HCT116 (cell line): ENCODE results near the gene BRIP1. TPM values are rescaled to one million over a fixed set of nuclear protein-coding genes. Genes with fewer than 3 reads are reported as not detected.

Experiments
- ATAC-seq: fragments of 200-7000 bp; cut with Tn5 transposase; 2 replicates; pipeline ENCODE4 v1.9.1; 2020; ENCODE audit warnings: mild to moderate bottlenecking, moderate library complexity
- Bru-seq: library from RNA; stranded (reverse); fragments of 400-500 nt; gene quantifications from one replicate; lab custom pipeline; 2021; lab: Mats Ljungman, UMichigan
- BruChase-seq, 2 experiments: library from RNA; stranded (reverse); fragments of 400-500 nt; gene quantifications; one replicate each; lab custom pipeline; 2021; lab: Mats Ljungman, UMichigan
- BruUV-seq: library from RNA; stranded (reverse); fragments of 400-500 nt; replicated peaks from 2 replicates; lab custom pipeline; 2021; lab: Mats Ljungman, UMichigan
- CTCF ChIA-PET: fragments of 300-600 bp; sonication (Branson Sonifier 250); formaldehyde crosslinking; loops from one replicate; lab custom pipeline; 2021; ENCODE audit warnings: antibody characterized with exemption; lab: Charles Lee
- POLR2A ChIA-PET: fragments of 300-600, 350-600 bp; sonication (Branson Sonifier 250); formaldehyde crosslinking; loops from one replicate; lab custom pipeline; 2021; ENCODE audit warnings: antibody characterized with exemption; lab: Charles Lee
- RAD21 ChIA-PET, 2 experiments: fragments of 300-600 bp; sonication (Branson Sonifier 250); formaldehyde crosslinking; loops; one replicate each; lab custom pipeline; 2023; ENCODE audit warnings: low total read pairs in 2 of 2; ENCODE audit not compliant: uncharacterized antibody in 2 of 2, unreplicated experiment in 2 of 2, low non-redundant PET in 1 of 2; lab: Charles Lee
- DNase-seq: peaks from one replicate; pipeline ENCODE4 v3.0.0-alpha.2; 2010; ENCODE audit warnings: low read depth, low spot score
- H2AFZ ChIP-seq: fragments of 200-600 bp; shearing (Covaris generic), sonication (generic); 2 replicates; pipeline ENCODE4 v1.6.1; 2017; ENCODE audit warnings: low read depth, mixed run types, mixed read lengths, antibody characterized with exemption, low read length; ENCODE audit not compliant: poor library complexity, severe bottlenecking
- H3K27ac ChIP-seq: 2 replicates; pipeline ENCODE4 v1.5.1; 2012; ENCODE audit warnings: low read depth, low read length
- H3K27me3 ChIP-seq: fragments of 200-600 bp; sonication (generic); 2 replicates; pipeline ENCODE4 v1.6.1; 2016; ENCODE audit warnings: mixed run types, low read length, mixed read lengths; ENCODE audit not compliant: insufficient read depth
- H3K36me3 ChIP-seq, 2 experiments: fragments of 200-500 bp in 1 of 2; fragments of 200-600 bp in 1 of 2; sonication (Bioruptor generic) in 1 of 2; sonication (generic) in 1 of 2; 2 replicates each; pipeline versions ENCODE4 v1.5.1 to v1.6.1; 2014 to 2016; ENCODE audit warnings: low read length in 2 of 2, inconsistent platforms in 1 of 2, mixed read lengths in 1 of 2, mixed run types in 1 of 2; ENCODE audit not compliant: insufficient read depth in 2 of 2, control insufficient read depth in 1 of 2
- H3K4me1 ChIP-seq, 2 experiments: fragments of 200-600 bp in 1 of 2; sonication (generic) in 1 of 2; 2 replicates each; pipeline versions ENCODE4 v1.5.1 to v1.6.1; 2012 to 2017; ENCODE audit warnings: low read length in 2 of 2, inconsistent platforms in 1 of 2, mild to moderate bottlenecking in 1 of 2, mixed read lengths in 1 of 2, mixed run types in 1 of 2, moderate library complexity in 1 of 2; ENCODE audit not compliant: insufficient read depth in 2 of 2, control insufficient read depth in 1 of 2
- H3K4me2 ChIP-seq: fragments of 200-600 bp; sonication (generic); 2 replicates; pipeline ENCODE4 v1.6.1; 2017; ENCODE audit warnings: mixed run types, low read length, mixed read lengths
- H3K4me3 ChIP-seq, 2 experiments: fragments of 200-600 bp in 1 of 2; sonication (generic) in 1 of 2; replicated peaks in 1 of 2; 2 replicates each; pipeline ENCODE4 v1.5.1; 2011 to 2016; ENCODE audit warnings: low read length in 2 of 2, control low read depth in 1 of 2, low read depth in 1 of 2, mild to moderate bottlenecking in 1 of 2, mixed read lengths in 1 of 2, mixed run types in 1 of 2
- H3K79me2 ChIP-seq: fragments of 200-600 bp; sonication (generic); 2 replicates; pipeline ENCODE4 v1.6.1; 2017; ENCODE audit warnings: mild to moderate bottlenecking, mixed run types, low read length, moderate library complexity, mixed read lengths; ENCODE audit not compliant: insufficient read depth
- H3K9ac ChIP-seq: fragments of 200-600 bp; sonication (generic); 2 replicates; pipeline ENCODE4 v1.6.1; 2016; ENCODE audit warnings: low read length, mixed read lengths
- H3K9me2 ChIP-seq: fragments of 200-600 bp; sonication (generic), shearing (Covaris generic); 2 replicates; pipeline ENCODE4 v1.6.1; 2017; ENCODE audit warnings: mixed run types, mild to moderate bottlenecking, moderate library complexity; ENCODE audit not compliant: insufficient read depth
- H3K9me3 ChIP-seq, 2 experiments: fragments of 200-500 bp in 1 of 2; fragments of 200-600 bp in 1 of 2; sonication (Bioruptor generic) in 1 of 2; sonication (generic) in 1 of 2; 2 replicates each; pipeline ENCODE4 v1.6.1; 2014 to 2017; ENCODE audit warnings: low read length in 2 of 2, mixed read lengths in 2 of 2, inconsistent platforms in 1 of 2, low read depth in 1 of 2, mild to moderate bottlenecking in 1 of 2, mixed run types in 1 of 2, moderate library complexity in 1 of 2; ENCODE audit not compliant: control insufficient read depth in 1 of 2, insufficient read depth in 1 of 2
- H4K20me1 ChIP-seq: fragments of 200-600 bp; sonication (generic), shearing (Covaris generic); 2 replicates; pipeline ENCODE4 v1.6.1; 2017; ENCODE audit warnings: mixed run types, mild to moderate bottlenecking, moderate library complexity; ENCODE audit not compliant: insufficient read depth
- CBX3 ChIP-seq: IDR thresholded peaks from 2 replicates; pipeline ENCODE4 v1.6.1; 2012; ENCODE audit warnings: low read depth
- CEBPB ChIP-seq: IDR thresholded peaks from 2 replicates; pipeline ENCODE4 v1.6.1; 2012; ENCODE audit warnings: low read depth
- EGR1 ChIP-seq: IDR thresholded peaks from 2 replicates; pipeline ENCODE4 v1.6.1; 2012; ENCODE audit warnings: low read depth
- ELF1 ChIP-seq: IDR thresholded peaks from 2 replicates; pipeline ENCODE4 v1.6.1; 2012; ENCODE audit warnings: low read depth, borderline replicate concordance
- EZH2 ChIP-seq: fragments of 200-600 bp; sonication (generic); IDR thresholded peaks from 2 replicates; pipeline ENCODE4 v1.6.1; 2017; ENCODE audit warnings: antibody characterized with exemption, mixed run types
- EZH2phosphoT487 ChIP-seq: fragments of 200-600 bp; IDR thresholded peaks from 2 replicates; pipeline ENCODE4 v1.6.1; 2018; ENCODE audit warnings: antibody characterized with exemption, borderline replicate concordance
- FOSL1 ChIP-seq: IDR thresholded peaks from 2 replicates; pipeline ENCODE4 v1.6.1; 2012; ENCODE audit warnings: low read depth
- JUND ChIP-seq: IDR thresholded peaks from 2 replicates; pipeline ENCODE4 v1.6.1; 2012
- MAX ChIP-seq: IDR thresholded peaks from 2 replicates; pipeline ENCODE4 v1.6.1; 2012
- POLR2AphosphoS5 ChIP-seq: IDR thresholded peaks from 2 replicates; pipeline ENCODE4 v1.6.1; 2011; ENCODE audit warnings: mild to moderate bottlenecking, low read depth, low read length, moderate library complexity
- RAD21 ChIP-seq: IDR thresholded peaks from 2 replicates; pipeline ENCODE4 v1.6.1; 2012; ENCODE audit warnings: low read depth, mild to moderate bottlenecking
- SIN3A ChIP-seq: IDR thresholded peaks from 2 replicates; pipeline ENCODE4 v1.6.1; 2012; ENCODE audit warnings: low read depth
- SP1 ChIP-seq: IDR thresholded peaks from 2 replicates; pipeline ENCODE4 v1.6.1; 2012; ENCODE audit warnings: low read depth
- SRF ChIP-seq: IDR thresholded peaks from 2 replicates; pipeline ENCODE4 v1.6.1; 2012; ENCODE audit warnings: low read depth
- TCF7L2 ChIP-seq: IDR thresholded peaks from 2 replicates; pipeline ENCODE4 v1.7.0; 2011; ENCODE audit warnings: borderline replicate concordance, inconsistent platforms; ENCODE audit not compliant: insufficient read depth, insufficient read length; ENCODE audit errors: extremely low read depth
- YY1 ChIP-seq: IDR thresholded peaks from 2 replicates; pipeline ENCODE4 v1.6.1; 2011; ENCODE audit warnings: low read length, low read depth, moderate library complexity, mild to moderate bottlenecking; ENCODE audit not compliant: insufficient replicate concordance; ENCODE audit errors: extremely low read depth
- ZBTB33 ChIP-seq: IDR thresholded peaks from 2 replicates; pipeline ENCODE4 v1.6.1; 2011; ENCODE audit warnings: mild to moderate bottlenecking, low read length, moderate library complexity; ENCODE audit not compliant: insufficient replicate concordance; ENCODE audit errors: extremely low read depth
- ZFX ChIP-seq: fragments of 450-650 bp; IDR thresholded peaks from 2 replicates; pipeline ENCODE4 v1.6.1; 2017
- ZNF274 ChIP-seq: fragments of 200-500 bp; sonication (Bioruptor generic); IDR thresholded peaks from 2 replicates; pipeline ENCODE4 v1.6.1; 2014; ENCODE audit warnings: mild to moderate bottlenecking, low read depth, low read length, inconsistent platforms
- intact Hi-C: fragments of 100-400 bp; cut with micrococcal nuclease; formaldehyde crosslinking; loops from 2 replicates; pipeline ENCODE4 v1.10.0; 2022
- long read RNA-seq: library from polyadenylated mRNA; unstranded; transcript quantifications from one replicate; pipeline ENCODE4 v2.0.0, GENCODE V29; 2021; ENCODE audit not compliant: unreplicated experiment
- polyA plus RNA-seq: library from polyadenylated mRNA; unstranded; fragments of >200 nt; gene quantifications from 2 replicates; pipeline ENCODE4 v1.2.1, GENCODE V29; 2012; ENCODE audit warnings: missing spikeins
- total RNA-seq: library from RNA; stranded (reverse); gene quantifications from one replicate; pipeline ENCODE4 v1.2.1, GENCODE V29; 2021; ENCODE audit not compliant: unreplicated experiment
- TF ChIP-seq, protein P1 (sequence below): IDR thresholded peaks from 2 replicates; pipeline ENCODE4 v1.6.1; 2012
- TF ChIP-seq, protein P2 (sequence below), 3 experiments: fragments of 200-600 bp in 1 of 3; sonication (generic) in 1 of 3; IDR thresholded peaks in 2 of 3; conservative IDR thresholded peaks in 1 of 3; 2 replicates each; pipeline ENCODE4 v1.5.1; 2012 to 2017; ENCODE audit warnings: low read depth in 2 of 3, low read length in 2 of 3, antibody characterized with exemption in 1 of 3, borderline replicate concordance in 1 of 3, control low read depth in 1 of 3, mild to moderate bottlenecking in 1 of 3, mixed read lengths in 1 of 3, mixed run types in 1 of 3, moderate library complexity in 1 of 3; ENCODE audit not compliant: insufficient read depth in 1 of 3

Gene BRIP1
- total RNA-seq (22.2 TPM), Bru-seq, nascent RNA (percentile 78 among the genes with signal in this experiment), BruChase-seq, experiment 1, labeled RNA remaining after a 6-hour chase (percentile 58 among the genes with signal in this experiment), BruChase-seq, experiment 2, labeled RNA remaining after a 2-hour chase (percentile 67 among the genes with signal in this experiment)
- 2.1 and 4.0 TPM in 2 replicates for polyA plus RNA-seq
- long read RNA-seq, full-length matches to known transcripts = 1 of 12 reads
- long read RNA-seq, partial matches to known transcripts = 1 of 12 reads
- long read RNA-seq, other reads (novel, unspliced or antisense) = 10 of 12 reads

DNA sequence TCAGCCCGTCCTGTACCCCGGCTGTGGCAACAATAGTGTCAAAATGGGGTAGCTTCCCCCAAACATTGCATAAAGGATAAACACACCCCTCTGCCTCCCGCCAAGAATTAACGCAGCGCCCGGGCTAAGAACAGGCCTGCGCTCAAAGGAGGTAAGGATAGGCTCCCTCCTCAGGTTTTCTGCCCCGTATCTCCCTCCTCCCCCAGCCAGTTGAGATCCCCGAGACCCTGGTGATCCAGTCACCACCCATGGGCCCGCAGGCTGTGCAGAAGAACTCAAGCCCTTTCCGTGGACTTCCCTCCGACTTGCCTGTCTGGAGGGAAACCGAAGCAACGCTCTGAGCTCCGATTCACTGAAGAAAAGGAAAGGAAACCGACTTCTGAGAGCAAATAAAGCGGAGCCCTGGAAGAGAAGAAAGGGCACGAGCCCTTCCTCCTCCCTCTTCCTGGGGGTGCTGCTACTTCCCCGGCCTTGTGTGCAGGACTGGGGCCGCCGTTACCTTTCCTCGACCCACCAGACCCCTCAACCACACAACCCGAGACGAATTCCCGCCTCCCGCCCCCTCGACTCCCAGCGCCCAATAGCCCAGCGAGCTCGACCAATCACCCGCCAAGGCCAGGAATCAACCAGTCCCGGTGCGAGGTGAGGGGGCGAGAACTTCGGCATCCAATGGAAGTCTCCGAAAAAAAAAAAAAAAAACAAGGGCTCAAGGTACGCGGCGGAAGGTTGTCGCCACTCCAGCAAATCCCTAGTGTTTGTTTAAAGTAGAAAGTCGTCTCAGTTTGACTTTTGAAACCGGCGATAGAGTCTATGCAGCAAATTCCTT, at the start of gene BRIP1:
BRIP1 (minus strand) TSS at position 554 of the 826 bp plus-strand sequence. CDS start 1,989 bp downstream, outside the sequence.
- no peak for TF ChIP-seq ELF1
- no peak for TF ChIP-seq ZBTB33
- peak; percentile 90 for TF ChIP-seq ZFX
- TF ChIP-seq TCF7L2 = peak; percentile 22
- TF ChIP-seq EZH2 = no peak
- TF ChIP-seq, protein P1, sequence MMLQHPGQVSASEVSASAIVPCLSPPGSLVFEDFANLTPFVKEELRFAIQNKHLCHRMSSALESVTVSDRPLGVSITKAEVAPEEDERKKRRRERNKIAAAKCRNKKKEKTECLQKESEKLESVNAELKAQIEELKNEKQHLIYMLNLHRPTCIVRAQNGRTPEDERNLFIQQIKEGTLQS = no peak
- no peak for TF ChIP-seq FOSL1
- no peak for TF ChIP-seq RAD21
- peak; percentile 97 for TF ChIP-seq SP1
- TF ChIP-seq, protein P2, sequence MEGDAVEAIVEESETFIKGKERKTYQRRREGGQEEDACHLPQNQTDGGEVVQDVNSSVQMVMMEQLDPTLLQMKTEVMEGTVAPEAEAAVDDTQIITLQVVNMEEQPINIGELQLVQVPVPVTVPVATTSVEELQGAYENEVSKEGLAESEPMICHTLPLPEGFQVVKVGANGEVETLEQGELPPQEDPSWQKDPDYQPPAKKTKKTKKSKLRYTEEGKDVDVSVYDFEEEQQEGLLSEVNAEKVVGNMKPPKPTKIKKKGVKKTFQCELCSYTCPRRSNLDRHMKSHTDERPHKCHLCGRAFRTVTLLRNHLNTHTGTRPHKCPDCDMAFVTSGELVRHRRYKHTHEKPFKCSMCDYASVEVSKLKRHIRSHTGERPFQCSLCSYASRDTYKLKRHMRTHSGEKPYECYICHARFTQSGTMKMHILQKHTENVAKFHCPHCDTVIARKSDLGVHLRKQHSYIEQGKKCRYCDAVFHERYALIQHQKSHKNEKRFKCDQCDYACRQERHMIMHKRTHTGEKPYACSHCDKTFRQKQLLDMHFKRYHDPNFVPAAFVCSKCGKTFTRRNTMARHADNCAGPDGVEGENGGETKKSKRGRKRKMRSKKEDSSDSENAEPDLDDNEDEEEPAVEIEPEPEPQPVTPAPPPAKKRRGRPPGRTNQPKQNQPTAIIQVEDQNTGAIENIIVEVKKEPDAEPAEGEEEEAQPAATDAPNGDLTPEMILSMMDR (IDR thresholded peaks at IDR 0.05 in 2 of 3, conservative IDR thresholded peaks at IDR 0.05 in 1 of 3; ENCODE audit: borderline replicate concordance in 1 of 3, insufficient read depth in 1 of 3, low read depth in 2 of 3, low read length in 2 of 3) = no peak
- no peak for TF ChIP-seq CBX3
- no peak for TF ChIP-seq CEBPB
- peak; percentile 54; the same call in 1 of the 2 replicates for TF ChIP-seq SIN3A
- no peak for TF ChIP-seq JUND
- no peak for TF ChIP-seq YY1
- peak; percentile 76 for TF ChIP-seq POLR2AphosphoS5
- peak; percentile 88 for TF ChIP-seq EGR1
- no peak for TF ChIP-seq ZNF274
- TF ChIP-seq EZH2phosphoT487 = no peak
- no peak for TF ChIP-seq SRF
- peak; percentile 39; the same call in 1 of the 2 replicates for TF ChIP-seq MAX
- H3K79me2 ChIP-seq = peaks cover 23% of the 10 kb centered on the region
- no peaks in the 10 kb centered on the region for H3K9me3 ChIP-seq
- peak within 1 kb of the TSS; percentile 81 for H2AFZ ChIP-seq
- intact Hi-C loops = loop anchor here (1.0 to 2.0 kb wide), 2 partner anchors 204 to 246 kb away; no protein-coding TSS in a partner anchor
- DNase-seq (peak; percentile 93), ATAC-seq (peak; percentile 99)
- CTCF ChIA-PET = interaction anchor here (0.7 to 3.0 kb wide), 4 partner anchors 17 to 246 kb away, joined by 3 to 11 read pairs (median 4); no protein-coding TSS in a partner anchor
- no peaks in the 10 kb centered on the region for H4K20me1 ChIP-seq
- no peaks in the 10 kb centered on the region for H3K27me3 ChIP-seq
- no TSS peak for BruUV-seq
- H3K4me3 ChIP-seq = peak within 1 kb of the TSS; percentile 82 to 83
- H3K36me3 ChIP-seq = peaks cover 10% of the 10 kb centered on the region in 2 experiments; a peak in 3 of 4 replicates
- RAD21 ChIA-PET = interaction anchor here (0.6 to 1.8 kb wide), 5 partner anchors 203 to 246 kb away, joined by 3 to 8 read pairs (median 3); no protein-coding TSS in a partner anchor
- H3K4me1 ChIP-seq = peaks cover 13 to 20% of the 10 kb centered on the region in 2 experiments; a peak in 3 of 4 replicates
- peak within 1 kb of the TSS; percentile 76 for H3K4me2 ChIP-seq
- no peaks in the 10 kb centered on the region for H3K9me2 ChIP-seq
- H3K27ac ChIP-seq = peak within 1 kb of the TSS; percentile 59
- peak within 1 kb of the TSS; percentile 91 for H3K9ac ChIP-seq
- POLR2A ChIA-PET = interaction anchor here (0.6 to 1.6 kb wide), 9 partner anchors 9 to 305 kb away, joined by 3 to 5 read pairs (median 3); no protein-coding TSS in a partner anchor
